ENCODE results near the gene INS. TPM values are rescaled to one million over a fixed set of nuclear protein-coding genes. Genes with fewer than 3 reads are reported as not detected.

The INS gene
- total RNA-seq, 4 donors from 2014 or later: not detected

- peaks cover 15 to 99% (median 17%) of the 10 kb centered on the region in 4 donors for H3K27me3 ChIP-seq
- intact Hi-C loops (cut with DNase I): no loop called here
- TF ChIP-seq CTCF (IDR thresholded peaks at IDR 0.05) (no peak), POLR2A (IDR thresholded peaks at IDR 0.05) (no peak)
- no peaks in the 10 kb centered on the region for H3K9me3 ChIP-seq
- H3K36me3 ChIP-seq: no peaks in the 10 kb centered on the region
- WGBS, 2 donors: 80 to 82% methylated on average over 1 to 15 of the region's 26 CpGs
- H3K27ac ChIP-seq: no peak overlapping the region
- H3K4me1 ChIP-seq: peaks cover 6 to 34% (median 24%) of the 10 kb centered on the region in 3 donors
- no peak overlapping the region for H3K4me3 ChIP-seq
- DNase-seq: no peak
Measured at GRCh38 chr11:2135018-2135569, 25.9 kb downstream of the INS start.

- Histone ChIP-seq H3K36me3 (no peaks in the 10 kb centered on the region), H3K9me3 (no peaks in the 10 kb centered on the region), H3K4me1 (peaks cover 6 to 26% (median 19%) of the 10 kb centered on the region in 3 donors), H3K27ac (no peak overlapping the region), H3K4me3 (no peak overlapping the region), H3K27me3 (peaks cover 11 to 99% (median 13%) of the 10 kb centered on the region in 4 donors)
- no peak for TF ChIP-seq CTCF (IDR thresholded peaks at IDR 0.05)
- TF ChIP-seq POLR2A (IDR thresholded peaks at IDR 0.05): no peak
- WGBS, 2 donors: 53 to 54% methylated on average over 14 of the region's 19 CpGs
- DNase-seq: no peak
- intact Hi-C loops (cut with DNase I): no loop called here
Measured at GRCh38 chr11:2134022-2135010, 26.7 kb downstream of the INS start.

- Histone ChIP-seq H3K4me1 (peaks cover 6 to 18% (median 10%) of the 10 kb centered on the region in 3 donors), H3K36me3 (no peaks in the 10 kb centered on the region), H3K27me3 (peaks cover 7 to 99% (median 13%) of the 10 kb centered on the region in 4 donors), H3K27ac (no peak overlapping the region), H3K9me3 (no peaks in the 10 kb centered on the region), H3K4me3 (no peak overlapping the region)
- intact Hi-C loops (cut with DNase I): no loop called here
- no peak for TF ChIP-seq POLR2A (IDR thresholded peaks at IDR 0.05)
- no peak for TF ChIP-seq CTCF (IDR thresholded peaks at IDR 0.05)
- WGBS, 2 donors: 62 to 77% methylated on average over 4 to 15 of the region's 33 CpGs
- no peak for DNase-seq
Measured at GRCh38 chr11:2133241-2134021, 27.6 kb downstream of the INS start.

GRCh38 chr11:2132874-2133240 is 28.2 kb downstream of the INS start:
- intact Hi-C loops (cut with DNase I): no loop called here
- Histone ChIP-seq H3K27ac (no peak overlapping the region), H3K9me3 (no peaks in the 10 kb centered on the region), H3K27me3 (peaks cover 6 to 99% (median 13%) of the 10 kb centered on the region in 4 donors), H3K4me3 (no peak overlapping the region), H3K36me3 (no peaks in the 10 kb centered on the region), H3K4me1 (peaks cover 6 to 12% (median 7%) of the 10 kb centered on the region in 3 donors)
- no peak for DNase-seq
- 43 to 61% methylated on average over 10 to 15 of the region's 24 CpGs for WGBS, 2 donors
- TF ChIP-seq CTCF (IDR thresholded peaks at IDR 0.05) (no peak), POLR2A (IDR thresholded peaks at IDR 0.05) (no peak)

Data from esophagus squamous epithelium (tissue), 5 donors.